IgD-negative memory B cell (primary cell): Measurements from ENCODE around the gene CLSTN1. TPM values are rescaled to one million over a fixed set of nuclear protein-coding genes. Genes with fewer than 3 reads are reported as not detected.

Experiments
- H3K27ac Mint-ChIP-seq, 3 donors: one replicate each; pipeline ENCODE4 v1.8.0; 2020 to 2022; ENCODE audit warnings: mild to moderate bottlenecking in 3 of 3, mixed read lengths in 3 of 3, moderate library complexity in 1 of 3
- H3K27me3 Mint-ChIP-seq: one replicate; pipeline ENCODE4 v1.8.0; 2021; ENCODE audit warnings: mixed read lengths
- H3K36me3 Mint-ChIP-seq: one replicate; pipeline ENCODE4 v1.8.0; 2020; ENCODE audit warnings: mild to moderate bottlenecking, mixed read lengths
- H3K4me1 Mint-ChIP-seq, 3 donors: one replicate each; pipeline ENCODE4 v1.8.0; 2020 to 2022; ENCODE audit warnings: mixed read lengths in 3 of 3, mild to moderate bottlenecking in 1 of 3
- H3K4me3 Mint-ChIP-seq, 4 donors: one replicate each; pipeline ENCODE4 v1.8.0; 2020 to 2022; ENCODE audit warnings: mild to moderate bottlenecking in 4 of 4, mixed read lengths in 4 of 4, moderate library complexity in 3 of 4
- H3K9me3 Mint-ChIP-seq, 3 donors: one replicate each; pipeline ENCODE4 v1.8.0; 2020 to 2021; ENCODE audit warnings: mixed read lengths in 3 of 3, mild to moderate bottlenecking in 1 of 3
- polyA plus RNA-seq: library from polyadenylated mRNA; unstranded; fragments of 300-500 nt; fragmentation: Illumina TruSeq; gene quantifications from one replicate; pipeline ENCODE4 v1.2.3, GENCODE V29; 2021

CLSTN1 gene
- polyA plus RNA-seq: 24.7 TPM

DNA sequence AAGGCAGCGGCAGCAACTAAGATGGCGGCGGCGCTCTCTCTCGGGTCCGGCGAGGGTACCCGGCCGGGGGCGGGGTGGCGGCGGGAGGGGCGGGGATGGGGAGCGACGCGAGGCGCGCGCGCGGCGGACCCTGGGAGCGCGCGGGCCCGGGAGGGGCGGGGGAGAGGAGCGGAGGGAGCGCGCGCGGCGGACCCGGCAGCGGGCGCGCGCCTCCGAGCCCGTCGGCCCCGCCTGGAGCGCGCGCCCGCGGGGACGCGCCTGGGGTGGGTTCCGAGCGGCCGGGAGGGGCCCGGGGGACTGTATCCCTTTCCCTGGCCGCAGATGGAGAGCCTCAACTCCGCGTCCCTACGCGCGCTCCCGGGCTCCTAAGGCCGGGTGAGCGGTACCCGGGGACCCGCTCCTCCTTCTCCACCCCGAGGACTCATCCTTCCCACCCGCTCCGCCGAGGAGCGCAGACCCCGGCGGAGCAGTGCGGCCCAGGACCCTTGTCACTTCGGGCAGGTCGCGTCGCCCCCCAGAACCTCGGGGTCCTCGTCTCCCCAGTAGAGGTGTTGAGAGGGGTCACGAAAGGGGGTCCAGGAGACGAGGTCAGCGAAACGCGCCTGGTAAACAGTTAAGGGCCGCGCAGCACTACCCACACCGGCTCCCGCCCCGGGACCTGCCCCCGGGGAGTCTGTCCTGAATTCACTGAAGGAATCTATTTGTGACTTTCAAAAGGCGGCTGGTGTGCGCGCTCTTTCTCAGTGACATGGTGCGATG is at the start of gene CLSTN1:
Gene CLSTN1 (minus strand): TSS at position 23 of the 759 bp plus-strand sequence. CDS start 232 bp downstream, outside the sequence.
- Mint-ChIP-seq H3K36me3 (peaks cover 3% of the 10 kb centered on the region), H3K4me3 (peak within 1 kb of the TSS; percentile 93 to 100 (median 94))

GRCh38 chr1:9873385-9873784 is 49.6 kb upstream of the CLSTN1 start:
- H3K36me3 Mint-ChIP-seq: no peaks in the 10 kb centered on the region
- H3K9me3 Mint-ChIP-seq: no peaks in the 10 kb centered on the region
- no peak overlapping the region for H3K4me3 Mint-ChIP-seq
- no peak overlapping the region for H3K27ac Mint-ChIP-seq
- H3K4me1 Mint-ChIP-seq: peaks cover 0 to 4% (median 2%) of the 10 kb centered on the region in 3 donors
- H3K27me3 Mint-ChIP-seq: no peaks in the 10 kb centered on the region

More for the DNA sequence above, at the start of gene CLSTN1:
- no peaks in the 10 kb centered on the region for H3K27me3 Mint-ChIP-seq
- H3K9me3 Mint-ChIP-seq: no peaks in the 10 kb centered on the region
- peaks cover 33 to 37% (median 36%) of the 10 kb centered on the region in 3 donors for H3K4me1 Mint-ChIP-seq
- H3K27ac Mint-ChIP-seq: peak within 1 kb of the TSS; percentile 92 to 98 (median 94)

DNA sequence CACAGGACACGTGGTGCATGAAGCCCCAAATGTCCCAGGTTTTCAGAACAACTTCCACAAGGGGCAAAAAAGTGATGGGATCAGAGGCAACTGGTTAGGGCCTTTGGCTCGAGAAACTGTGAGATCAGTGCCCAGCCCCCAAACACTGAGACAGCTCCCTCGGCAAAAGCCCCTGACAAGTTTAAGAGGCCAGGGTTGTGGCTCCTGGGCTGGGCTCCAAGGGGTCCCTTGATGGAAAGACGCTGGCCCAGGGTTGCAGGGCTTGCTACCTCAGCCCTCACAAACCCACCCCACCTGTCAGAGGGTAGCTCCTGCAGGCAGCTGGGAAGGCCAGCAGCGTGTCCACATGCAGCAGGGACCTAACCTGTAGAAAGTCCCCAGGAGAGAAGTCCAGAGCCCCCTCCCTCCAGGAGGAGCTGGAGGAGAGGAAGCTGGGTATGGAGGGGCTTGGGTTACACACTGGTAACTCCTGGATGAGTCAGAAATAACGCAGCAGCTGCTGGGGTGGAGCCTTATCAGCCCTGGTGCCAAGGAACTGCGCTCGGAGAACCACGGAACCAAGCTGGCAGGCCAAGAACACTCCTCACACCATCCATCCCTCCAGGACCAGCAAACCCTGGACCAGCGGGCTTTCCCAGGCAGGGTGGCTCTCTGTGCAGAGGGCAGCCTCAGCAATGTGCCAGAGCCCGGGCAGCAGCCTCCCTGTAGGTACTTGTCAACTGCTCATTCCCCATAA is 48.8 kb upstream of the CLSTN1 start:
- H3K4me1 Mint-ChIP-seq: peaks cover 0 to 4% (median 2%) of the 10 kb centered on the region in 3 donors
- H3K36me3 Mint-ChIP-seq: no peaks in the 10 kb centered on the region
- no peak overlapping the region for H3K4me3 Mint-ChIP-seq
- no peak overlapping the region for H3K27ac Mint-ChIP-seq
- no peaks in the 10 kb centered on the region for H3K9me3 Mint-ChIP-seq
- H3K27me3 Mint-ChIP-seq: no peaks in the 10 kb centered on the region

DNA sequence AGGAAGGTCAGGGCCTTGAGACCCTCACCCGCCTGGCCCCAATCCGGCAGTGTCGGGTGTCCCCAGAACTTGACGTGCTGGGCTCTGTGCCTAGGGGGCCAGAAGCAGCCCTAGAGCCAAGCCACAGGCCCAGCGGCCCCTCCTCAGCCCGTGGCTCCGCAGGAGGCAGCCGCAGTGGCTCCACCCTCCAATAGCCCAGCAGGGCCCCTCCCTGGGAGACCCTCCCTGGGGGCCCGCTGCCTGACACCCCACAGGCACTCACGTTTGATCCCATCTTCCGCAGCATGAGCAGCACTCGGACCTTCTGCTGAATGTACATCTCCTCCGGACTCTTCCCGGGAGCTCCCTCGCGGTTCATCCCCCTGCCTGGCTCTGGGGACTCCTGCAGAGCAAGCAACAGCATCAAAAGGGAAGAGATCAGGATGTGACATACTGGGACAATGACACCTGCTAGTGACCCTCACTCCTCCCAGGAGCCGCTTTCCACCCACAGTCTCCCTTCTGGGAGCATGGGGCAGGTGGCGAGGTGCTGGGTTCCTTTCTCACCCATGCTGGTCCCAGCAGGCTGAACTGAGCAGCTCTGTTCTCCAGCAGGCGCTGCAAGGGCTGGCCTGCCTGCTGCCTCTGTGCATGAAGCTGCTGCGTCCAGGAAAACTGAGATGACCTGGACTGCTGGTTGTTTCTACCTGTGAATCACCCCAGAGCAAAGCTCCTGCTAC is 48.1 kb upstream of the CLSTN1 start:
- Mint-ChIP-seq H3K9me3 (no peaks in the 10 kb centered on the region), H3K36me3 (no peaks in the 10 kb centered on the region), H3K4me3 (no peak overlapping the region), H3K27me3 (no peaks in the 10 kb centered on the region), H3K4me1 (peaks cover 0 to 5% (median 3%) of the 10 kb centered on the region in 3 donors), H3K27ac (no peak overlapping the region)

DNA sequence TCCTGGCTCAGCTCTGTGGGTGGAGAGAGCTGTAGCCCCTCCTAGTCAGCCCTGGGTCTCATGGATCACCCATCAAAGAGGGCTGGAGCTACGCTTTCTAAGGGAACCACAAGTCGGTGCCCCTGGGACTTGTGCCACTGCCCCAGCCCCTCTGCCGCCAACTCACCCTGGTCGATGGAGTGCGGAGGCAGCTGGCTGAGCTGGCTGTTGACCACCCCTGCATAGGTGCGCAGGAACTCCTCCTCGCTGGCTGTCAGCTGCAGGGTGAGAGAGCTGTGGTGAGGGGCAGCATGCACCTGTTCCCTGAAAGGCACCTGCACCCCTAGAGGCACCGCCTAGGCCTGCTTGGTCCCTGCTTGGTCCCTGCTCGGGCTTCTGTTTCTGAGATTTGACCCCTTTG is 47.3 kb upstream of the CLSTN1 start:
- H3K4me3 Mint-ChIP-seq: no peak overlapping the region
- H3K27ac Mint-ChIP-seq: no peak overlapping the region
- no peaks in the 10 kb centered on the region for H3K36me3 Mint-ChIP-seq
- no peaks in the 10 kb centered on the region for H3K9me3 Mint-ChIP-seq
- H3K4me1 Mint-ChIP-seq: peaks cover 0 to 8% (median 4%) of the 10 kb centered on the region in 3 donors
- H3K27me3 Mint-ChIP-seq: no peaks in the 10 kb centered on the region

DNA sequence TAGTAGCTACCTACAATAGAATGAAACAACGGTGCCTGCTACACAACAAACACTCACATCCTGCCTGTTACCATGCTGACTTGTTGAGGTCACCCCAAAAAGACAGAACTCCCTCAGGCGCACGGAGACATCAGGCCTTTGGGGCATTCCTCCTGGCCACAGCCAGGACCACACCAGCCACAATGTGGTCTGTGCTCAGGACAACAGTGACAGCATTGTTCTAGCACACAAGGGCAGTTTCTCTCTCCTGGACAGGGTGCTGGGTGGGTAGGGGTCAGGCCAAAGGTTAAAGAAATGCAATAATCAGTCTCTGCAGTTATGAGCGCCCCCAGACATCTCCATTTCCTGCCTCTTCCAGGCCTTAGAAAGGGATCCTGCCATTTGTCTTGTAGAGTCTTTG is 46.8 kb upstream of the CLSTN1 start:
- H3K27ac Mint-ChIP-seq: no peak overlapping the region

GRCh38 chr1:9869831-9870251 is 46.1 kb upstream of the CLSTN1 start:
- Mint-ChIP-seq H3K27ac (no peak overlapping the region), H3K4me3 (no peak overlapping the region), H3K27me3 (no peaks in the 10 kb centered on the region), H3K9me3 (no peaks in the 10 kb centered on the region), H3K36me3 (no peaks in the 10 kb centered on the region), H3K4me1 (peaks cover 0 to 4% (median 2%) of the 10 kb centered on the region in 3 donors)

More for the DNA sequence above, 46.8 kb upstream of the CLSTN1 start:
- Mint-ChIP-seq H3K4me1 (peaks cover 0 to 8% (median 4%) of the 10 kb centered on the region in 3 donors), H3K27me3 (no peaks in the 10 kb centered on the region), H3K36me3 (no peaks in the 10 kb centered on the region), H3K9me3 (no peaks in the 10 kb centered on the region), H3K4me3 (no peak overlapping the region)

GRCh38 chr1:9868244-9868590 is 44.5 kb upstream of the CLSTN1 start:
- Mint-ChIP-seq H3K4me1 (peaks cover 0 to 5% (median 5%) of the 10 kb centered on the region in 3 donors), H3K27ac (no peak overlapping the region), H3K4me3 (no peak overlapping the region), H3K27me3 (no peaks in the 10 kb centered on the region), H3K36me3 (no peaks in the 10 kb centered on the region), H3K9me3 (no peaks in the 10 kb centered on the region)

- Mint-ChIP-seq H3K4me3 (no peak overlapping the region), H3K27me3 (no peaks in the 10 kb centered on the region), H3K36me3 (no peaks in the 10 kb centered on the region), H3K27ac (peak overlapping the region in 1 of 3 donors; percentile 25), H3K9me3 (no peaks in the 10 kb centered on the region), H3K4me1 (peaks cover 0 to 8% (median 5%) of the 10 kb centered on the region in 3 donors)
Measured at GRCh38 chr1:9867408-9868243, 43.9 kb upstream of the CLSTN1 start.

DNA sequence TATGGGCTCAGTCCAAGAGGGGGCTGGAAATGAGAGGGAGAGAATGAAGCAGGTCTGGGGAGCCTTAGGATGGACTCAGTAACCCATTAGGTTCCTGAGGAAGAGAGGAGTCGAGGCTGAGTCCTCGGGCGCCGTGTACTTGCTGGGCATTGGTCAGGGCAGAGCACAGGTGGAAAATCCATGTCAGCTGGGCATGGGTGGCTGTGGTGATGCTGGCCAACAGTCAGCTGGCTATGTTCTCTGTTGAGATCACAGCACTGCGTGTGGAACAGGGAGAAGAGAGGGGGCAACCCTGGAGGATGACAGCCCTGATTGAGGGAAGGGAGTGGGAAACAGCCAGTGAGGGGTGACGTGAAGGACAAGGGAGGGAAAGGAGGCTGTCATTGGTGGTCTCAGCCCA is 43.1 kb upstream of the CLSTN1 start:
- Mint-ChIP-seq H3K4me3 (peak overlapping the region in 1 of 4 donors; percentile 31), H3K9me3 (no peaks in the 10 kb centered on the region), H3K27me3 (no peaks in the 10 kb centered on the region), H3K27ac (no peak overlapping the region), H3K36me3 (peaks cover 2% of the 10 kb centered on the region), H3K4me1 (peaks cover 0 to 8% (median 5%) of the 10 kb centered on the region in 3 donors)

- Mint-ChIP-seq H3K4me1 (peaks cover 0 to 8% (median 5%) of the 10 kb centered on the region in 3 donors), H3K9me3 (no peaks in the 10 kb centered on the region), H3K27me3 (no peaks in the 10 kb centered on the region), H3K36me3 (peaks cover 2% of the 10 kb centered on the region), H3K4me3 (peak overlapping the region in 1 of 4 donors; percentile 28), H3K27ac (peak overlapping the region in 1 of 3 donors; percentile 66)
Measured at GRCh38 chr1:9865724-9866123, 42.0 kb upstream of the CLSTN1 start.

- Mint-ChIP-seq H3K27ac (peak overlapping the region in 1 of 3 donors; percentile 88), H3K9me3 (no peaks in the 10 kb centered on the region), H3K4me1 (peaks cover 0 to 8% (median 5%) of the 10 kb centered on the region in 3 donors), H3K4me3 (peak overlapping the region in 1 of 4 donors; percentile 51), H3K27me3 (no peaks in the 10 kb centered on the region), H3K36me3 (peaks cover 2% of the 10 kb centered on the region)
Measured at GRCh38 chr1:9863371-9863770, 39.6 kb upstream of the CLSTN1 start.

GRCh38 chr1:9861360-9861759 is 37.6 kb upstream of the CLSTN1 start:
- peaks cover 0 to 4% (median 3%) of the 10 kb centered on the region in 3 donors for H3K4me1 Mint-ChIP-seq
- H3K4me3 Mint-ChIP-seq: no peak overlapping the region
- no peak overlapping the region for H3K27ac Mint-ChIP-seq
- H3K27me3 Mint-ChIP-seq: no peaks in the 10 kb centered on the region
- peaks cover 2% of the 10 kb centered on the region for H3K36me3 Mint-ChIP-seq
- no peaks in the 10 kb centered on the region for H3K9me3 Mint-ChIP-seq

DNA sequence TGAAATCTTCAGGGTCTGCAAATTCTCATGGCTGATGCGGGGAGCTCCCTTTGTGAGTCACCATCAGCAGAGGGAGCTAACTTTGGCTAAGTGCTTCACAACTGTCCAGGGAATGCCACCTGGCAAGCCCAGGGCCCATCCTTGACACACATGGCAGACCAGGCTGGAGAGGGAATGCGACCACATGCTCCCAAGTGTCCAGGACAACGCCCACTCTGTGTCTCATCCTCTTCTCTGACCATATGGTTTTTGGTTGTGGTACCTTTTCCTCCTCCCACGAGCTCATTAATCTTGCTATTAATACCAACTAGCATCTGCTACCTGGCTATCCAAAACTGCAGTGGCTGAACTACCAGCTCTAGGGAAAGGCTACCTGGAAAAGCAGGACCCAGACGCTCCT is 37.1 kb upstream of the CLSTN1 start:
- no peak overlapping the region for H3K4me3 Mint-ChIP-seq
- no peaks in the 10 kb centered on the region for H3K9me3 Mint-ChIP-seq
- no peaks in the 10 kb centered on the region for H3K27me3 Mint-ChIP-seq
- H3K36me3 Mint-ChIP-seq: peaks cover 2% of the 10 kb centered on the region
- peaks cover 0 to 4% (median 3%) of the 10 kb centered on the region in 3 donors for H3K4me1 Mint-ChIP-seq
- H3K27ac Mint-ChIP-seq: no peak overlapping the region
